Thyroid gland (tissue), 4 donors: ENCODE data around the gene GCNA.

Experiments used
- POLR2A ChIP-seq, 2 donors: fragments of 450-650 bp; IDR thresholded peaks; one replicate each; pipeline ENCODE4 v1.6.1; 2017; ENCODE audit warnings: antibody characterized with exemption in 2 of 2, mild to moderate bottlenecking in 2 of 2, moderate library complexity in 1 of 2
- TF ChIP-seq, protein P1 (sequence below), 6 experiments: fragments of 200-600 bp in 3 of 6; fragments of 450-650 bp in 3 of 6; sonication (generic) in 3 of 6; IDR thresholded peaks; one replicate each; pipeline ENCODE4 v1.5.1; 2016 to 2019; ENCODE audit warnings: antibody characterized with exemption in 6 of 6, mild to moderate bottlenecking in 2 of 6, inconsistent platforms in 1 of 6, moderate library complexity in 1 of 6

GRCh38 chrX:71579136-71579989, 1.1 kb downstream of the GCNA start:
- TF ChIP-seq, protein P1, sequence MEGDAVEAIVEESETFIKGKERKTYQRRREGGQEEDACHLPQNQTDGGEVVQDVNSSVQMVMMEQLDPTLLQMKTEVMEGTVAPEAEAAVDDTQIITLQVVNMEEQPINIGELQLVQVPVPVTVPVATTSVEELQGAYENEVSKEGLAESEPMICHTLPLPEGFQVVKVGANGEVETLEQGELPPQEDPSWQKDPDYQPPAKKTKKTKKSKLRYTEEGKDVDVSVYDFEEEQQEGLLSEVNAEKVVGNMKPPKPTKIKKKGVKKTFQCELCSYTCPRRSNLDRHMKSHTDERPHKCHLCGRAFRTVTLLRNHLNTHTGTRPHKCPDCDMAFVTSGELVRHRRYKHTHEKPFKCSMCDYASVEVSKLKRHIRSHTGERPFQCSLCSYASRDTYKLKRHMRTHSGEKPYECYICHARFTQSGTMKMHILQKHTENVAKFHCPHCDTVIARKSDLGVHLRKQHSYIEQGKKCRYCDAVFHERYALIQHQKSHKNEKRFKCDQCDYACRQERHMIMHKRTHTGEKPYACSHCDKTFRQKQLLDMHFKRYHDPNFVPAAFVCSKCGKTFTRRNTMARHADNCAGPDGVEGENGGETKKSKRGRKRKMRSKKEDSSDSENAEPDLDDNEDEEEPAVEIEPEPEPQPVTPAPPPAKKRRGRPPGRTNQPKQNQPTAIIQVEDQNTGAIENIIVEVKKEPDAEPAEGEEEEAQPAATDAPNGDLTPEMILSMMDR (IDR thresholded peaks at IDR 0.05): no peak
- TF ChIP-seq POLR2A (IDR thresholded peaks at IDR 0.05): no peak
